Measurements from ENCODE around the gene SPECC1.

DNA sequence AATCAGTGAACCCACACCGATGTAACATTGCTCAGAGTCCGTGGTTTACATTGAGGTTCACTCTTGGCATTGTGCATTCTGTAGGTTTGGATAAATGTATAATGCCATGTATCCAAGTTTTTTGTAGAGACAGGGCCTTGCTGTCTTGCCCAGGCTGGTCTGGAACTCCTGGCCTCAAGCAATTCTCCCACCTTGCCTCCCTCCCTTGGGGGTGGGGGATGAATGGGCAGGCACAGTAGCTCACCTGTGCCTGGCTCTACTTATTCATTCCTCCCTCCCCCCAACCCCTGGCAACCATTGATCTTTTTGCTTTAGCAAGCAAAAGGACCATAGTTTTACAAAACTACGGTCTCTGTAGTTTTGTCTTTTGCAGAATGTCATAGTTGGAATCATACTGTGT lies 181.4 kb downstream of the SPECC1 start:
- no peak for TF ChIP-seq GATA3 (IDR thresholded peaks at IDR 0.05; ENCODE audit: low read depth, low read length)
- TF ChIP-seq GATA2 (IDR thresholded peaks at IDR 0.05; ENCODE audit: low read depth, low read length): no peak
